ENCODE data around the gene ZNF793. TPM values are rescaled to one million over a fixed set of nuclear protein-coding genes. Genes with fewer than 3 reads are reported as not detected.

ZNF793 gene
- total and polyA plus RNA-seq, 10 of the 15 experiments (the other 5 are each of a cell fraction or from before 2014, with no cell fraction given), result 0.10 to 1.1 (median 0.30) TPM

GRCh38 chr19:37466798-37467607, 39.7 kb upstream of the ZNF793 start, which contains the start of gene ZNF569:
ZNF569 (minus strand) TSS chr19:37467444; CDS start chr19:37444921, 22,523 bp downstream.
- H4K20me1 ChIP-seq (ENCODE audit: control insufficient read depth, insufficient read depth), result no peaks in the 10 kb centered on the region
- in situ Hi-C loops (cut with MboI) (no loop called here), intact Hi-C loops (cut with micrococcal nuclease; ENCODE audit: unreplicated experiment) (loop anchor here (1.0 to 5.0 kb wide), 5 partner anchors 97 to 695 kb away; partner anchors contain the start of genes ZFP30, ZNF540, ZNF571 and ZNF850)
- peak within 1 kb of the TSS; percentile 96 for H2AFZ ChIP-seq (ENCODE audit: control insufficient read depth, low read depth, low read length)
- peak; percentile 83 for ATAC-seq
- H3K27ac ChIP-seq (ENCODE audit: control insufficient read depth, insufficient read depth), result peak within 1 kb of the TSS; percentile 81
- no TSS peak for BruUV-seq (replicated peaks)
- ChIA-PET CTCF (interaction anchor here (2.0 kb wide), 1 partner anchor 96 kb away, joined by 4 read pairs; the partner anchor contains the start of gene ZNF527), RAD21 (ENCODE audit: unreplicated experiment) (interaction anchor here (1.4 kb wide), 1 partner anchor 96 kb away, joined by 9 read pairs; the partner anchor contains the start of gene ZNF527), POLR2A (interaction anchor here (1.1 to 2.1 kb wide), 2 partner anchors 11 to 96 kb away, joined by 3 to 11 read pairs; partner anchors contain the start of gene ZNF527), SMC1A (ENCODE audit: uncharacterized antibody, unreplicated experiment) (interaction anchor here (1.3 kb wide), 1 partner anchor 96 kb away, joined by 4 read pairs; the partner anchor contains the start of gene ZNF527)
- under 1% methylated on average over 62 of the region's 62 CpGs for WGBS (ENCODE audit: insufficient coverage, insufficient replicate concordance, low lambda C conversion rate, missing lambda C conversion rate)
- H3K9me3 ChIP-seq (replicated peaks; ENCODE audit: control insufficient read depth, insufficient read depth, low read length), result peaks cover 6% of the 10 kb centered on the region
- FAIRE-seq, result peak; percentile 87
- H3K9ac ChIP-seq (ENCODE audit: control insufficient read depth, insufficient read depth, low read length), result peak within 1 kb of the TSS; percentile 83
- peak within 1 kb of the TSS; percentile 87 for H3K4me2 ChIP-seq (ENCODE audit: control insufficient read depth, insufficient read depth)
- peak; percentile 77 for DNase-seq (ENCODE audit: low read depth, low spot score)
- H3K36me3 ChIP-seq (ENCODE audit: control insufficient read depth in 2 of 2, insufficient read depth in 2 of 2, low read length in 1 of 2), result peaks cover 0 to 6% of the 10 kb centered on the region in 2 experiments; a peak in 1 of 4 replicates
- peaks cover 8% of the 10 kb centered on the region for H3K79me2 ChIP-seq (ENCODE audit: control insufficient read depth, insufficient read depth, low read length)
- H3K27me3 ChIP-seq (replicated peaks in 1 of 2; ENCODE audit: control insufficient read depth in 2 of 2, insufficient read depth in 2 of 2, low read length in 1 of 2), result no peaks in the 10 kb centered on the region
- peak within 1 kb of the TSS; percentile 93 for H3K4me3 ChIP-seq
- H3K4me1 ChIP-seq (ENCODE audit: control insufficient read depth, insufficient read depth, low read length), result peaks cover 4% of the 10 kb centered on the region
- peak; percentile 83 for TF ChIP-seq ELK1 (IDR thresholded peaks at IDR 0.05; ENCODE audit: low read depth, low read length)
- no peak for TF ChIP-seq RCOR1 (conservative IDR thresholded peaks at IDR 0.05; ENCODE audit: low read depth, low read length)
- TF ChIP-seq RFX5 (IDR thresholded peaks at IDR 0.05; ENCODE audit: low read depth, low read length), result no peak; the same call in 1 of the 2 replicates
- no peak for TF ChIP-seq ZNF217 (IDR thresholded peaks at IDR 0.05)
- TF ChIP-seq TBL1XR1 (IDR thresholded peaks at IDR 0.05; ENCODE audit: low read depth, low read length), result peak; percentile 35; the same call in 1 of the 2 replicates
- TF ChIP-seq MLLT1 (IDR thresholded peaks at IDR 0.05), result no peak
- no peak; the same call in 1 of the 2 replicates for TF ChIP-seq TCF7 (IDR thresholded peaks at IDR 0.05; ENCODE audit: borderline replicate concordance)
- TF ChIP-seq STAT3 (IDR thresholded peaks at IDR 0.05; ENCODE audit: low read depth, low read length), result no peak
- no peak for TF ChIP-seq NR2C2 (IDR thresholded peaks at IDR 0.05; ENCODE audit: borderline replicate concordance, control insufficient read depth, insufficient read length, low read depth)
- peak; percentile 83 for TF ChIP-seq POLR2AphosphoS5 (IDR thresholded peaks at IDR 0.05; ENCODE audit: low read length)
- no peak for TF ChIP-seq KAT2A (conservative IDR thresholded peaks at IDR 0.05; ENCODE audit: control insufficient read depth, low read depth, low read length)
- no peak for TF ChIP-seq FOXK2 (IDR thresholded peaks at IDR 0.05)
- TF ChIP-seq NRF1 (conservative IDR thresholded peaks at IDR 0.05; ENCODE audit: low read depth, low read length), result no peak
- peak; percentile 5; the same call in 1 of the 2 replicates for TF ChIP-seq RAD21 (IDR thresholded peaks at IDR 0.05; ENCODE audit: insufficient read depth, low read depth, low read length)
- no peak for TF ChIP-seq ZNF592 (IDR thresholded peaks at IDR 0.05)
- TF ChIP-seq CHD4 (IDR thresholded peaks at IDR 0.05), result no peak
- no peak for TF ChIP-seq NFYB (IDR thresholded peaks at IDR 0.05; ENCODE audit: insufficient read depth, low read depth, low read length)
